ENCODE results near the gene SYT14. TPM values are rescaled to one million over a fixed set of nuclear protein-coding genes. Genes with fewer than 3 reads are reported as not detected.

The SYT14 gene
- total RNA-seq, 1 donor from 2014 or later: 65.8 TPM

GRCh38 chr1:210207597-210208450 lies 269.8 kb downstream of the SYT14 start:
- DNase-seq: no peak

GRCh38 chr1:210213335-210213734 lies 275.3 kb downstream of the SYT14 start:
- no peak for DNase-seq

GRCh38 chr1:210214573-210215409 lies 276.8 kb downstream of the SYT14 start:
- no peak for DNase-seq

GRCh38 chr1:210217482-210217881 lies 279.5 kb downstream of the SYT14 start:
- no peak for DNase-seq

GRCh38 chr1:210218047-210218446 lies 280.0 kb downstream of the SYT14 start:
- DNase-seq: no peak

Other genes starting within 250 kb of the SYT14 start
- not detected for gene HSD11B1, start 233.4 kb upstream of the SYT14 start, total RNA-seq
- gene TRAF3IP3, start 182.2 kb upstream of the SYT14 start, total RNA-seq: 0.47 TPM
- 2.8 TPM for gene C1orf74, start 153.7 kb upstream of the SYT14 start, total RNA-seq
- gene IRF6, start 132.1 kb upstream of the SYT14 start, total RNA-seq: 0.31 TPM
- 15.0 TPM for gene UTP25, start 110.2 kb upstream of the SYT14 start, total RNA-seq